ENCODE results near the gene SYCP2L.

- TF ChIP-seq, protein P1, sequence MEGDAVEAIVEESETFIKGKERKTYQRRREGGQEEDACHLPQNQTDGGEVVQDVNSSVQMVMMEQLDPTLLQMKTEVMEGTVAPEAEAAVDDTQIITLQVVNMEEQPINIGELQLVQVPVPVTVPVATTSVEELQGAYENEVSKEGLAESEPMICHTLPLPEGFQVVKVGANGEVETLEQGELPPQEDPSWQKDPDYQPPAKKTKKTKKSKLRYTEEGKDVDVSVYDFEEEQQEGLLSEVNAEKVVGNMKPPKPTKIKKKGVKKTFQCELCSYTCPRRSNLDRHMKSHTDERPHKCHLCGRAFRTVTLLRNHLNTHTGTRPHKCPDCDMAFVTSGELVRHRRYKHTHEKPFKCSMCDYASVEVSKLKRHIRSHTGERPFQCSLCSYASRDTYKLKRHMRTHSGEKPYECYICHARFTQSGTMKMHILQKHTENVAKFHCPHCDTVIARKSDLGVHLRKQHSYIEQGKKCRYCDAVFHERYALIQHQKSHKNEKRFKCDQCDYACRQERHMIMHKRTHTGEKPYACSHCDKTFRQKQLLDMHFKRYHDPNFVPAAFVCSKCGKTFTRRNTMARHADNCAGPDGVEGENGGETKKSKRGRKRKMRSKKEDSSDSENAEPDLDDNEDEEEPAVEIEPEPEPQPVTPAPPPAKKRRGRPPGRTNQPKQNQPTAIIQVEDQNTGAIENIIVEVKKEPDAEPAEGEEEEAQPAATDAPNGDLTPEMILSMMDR (conservative IDR thresholded peaks at IDR 0.05; ENCODE audit: low read depth in 2 of 2) = no peak
- TF ChIP-seq REST (IDR thresholded peaks at IDR 0.05; ENCODE audit: unreplicated experiment) (no peak), EZH2 (IDR thresholded peaks at IDR 0.05; ENCODE audit: low read depth, unreplicated experiment) (no peak), NANOG (IDR thresholded peaks at IDR 0.05; ENCODE audit: borderline replicate concordance) (no peak), STAT1 (IDR thresholded peaks at IDR 0.05; ENCODE audit: unreplicated experiment) (no peak), POLR2AphosphoS5 (IDR thresholded peaks at IDR 0.05; ENCODE audit: low read depth) (no peak), CREB1 (CRISPR knock-in tag; IDR thresholded peaks at IDR 0.05; ENCODE audit: low read depth) (no peak), EZH2phosphoT487 (IDR thresholded peaks at IDR 0.05; ENCODE audit: unreplicated experiment) (no peak), ZNF114 (CRISPR knock-in tag; IDR thresholded peaks at IDR 0.05) (no peak), JUNB (IDR thresholded peaks at IDR 0.05; ENCODE audit: unreplicated experiment) (no peak)
- TF ChIP-seq, protein P2, sequence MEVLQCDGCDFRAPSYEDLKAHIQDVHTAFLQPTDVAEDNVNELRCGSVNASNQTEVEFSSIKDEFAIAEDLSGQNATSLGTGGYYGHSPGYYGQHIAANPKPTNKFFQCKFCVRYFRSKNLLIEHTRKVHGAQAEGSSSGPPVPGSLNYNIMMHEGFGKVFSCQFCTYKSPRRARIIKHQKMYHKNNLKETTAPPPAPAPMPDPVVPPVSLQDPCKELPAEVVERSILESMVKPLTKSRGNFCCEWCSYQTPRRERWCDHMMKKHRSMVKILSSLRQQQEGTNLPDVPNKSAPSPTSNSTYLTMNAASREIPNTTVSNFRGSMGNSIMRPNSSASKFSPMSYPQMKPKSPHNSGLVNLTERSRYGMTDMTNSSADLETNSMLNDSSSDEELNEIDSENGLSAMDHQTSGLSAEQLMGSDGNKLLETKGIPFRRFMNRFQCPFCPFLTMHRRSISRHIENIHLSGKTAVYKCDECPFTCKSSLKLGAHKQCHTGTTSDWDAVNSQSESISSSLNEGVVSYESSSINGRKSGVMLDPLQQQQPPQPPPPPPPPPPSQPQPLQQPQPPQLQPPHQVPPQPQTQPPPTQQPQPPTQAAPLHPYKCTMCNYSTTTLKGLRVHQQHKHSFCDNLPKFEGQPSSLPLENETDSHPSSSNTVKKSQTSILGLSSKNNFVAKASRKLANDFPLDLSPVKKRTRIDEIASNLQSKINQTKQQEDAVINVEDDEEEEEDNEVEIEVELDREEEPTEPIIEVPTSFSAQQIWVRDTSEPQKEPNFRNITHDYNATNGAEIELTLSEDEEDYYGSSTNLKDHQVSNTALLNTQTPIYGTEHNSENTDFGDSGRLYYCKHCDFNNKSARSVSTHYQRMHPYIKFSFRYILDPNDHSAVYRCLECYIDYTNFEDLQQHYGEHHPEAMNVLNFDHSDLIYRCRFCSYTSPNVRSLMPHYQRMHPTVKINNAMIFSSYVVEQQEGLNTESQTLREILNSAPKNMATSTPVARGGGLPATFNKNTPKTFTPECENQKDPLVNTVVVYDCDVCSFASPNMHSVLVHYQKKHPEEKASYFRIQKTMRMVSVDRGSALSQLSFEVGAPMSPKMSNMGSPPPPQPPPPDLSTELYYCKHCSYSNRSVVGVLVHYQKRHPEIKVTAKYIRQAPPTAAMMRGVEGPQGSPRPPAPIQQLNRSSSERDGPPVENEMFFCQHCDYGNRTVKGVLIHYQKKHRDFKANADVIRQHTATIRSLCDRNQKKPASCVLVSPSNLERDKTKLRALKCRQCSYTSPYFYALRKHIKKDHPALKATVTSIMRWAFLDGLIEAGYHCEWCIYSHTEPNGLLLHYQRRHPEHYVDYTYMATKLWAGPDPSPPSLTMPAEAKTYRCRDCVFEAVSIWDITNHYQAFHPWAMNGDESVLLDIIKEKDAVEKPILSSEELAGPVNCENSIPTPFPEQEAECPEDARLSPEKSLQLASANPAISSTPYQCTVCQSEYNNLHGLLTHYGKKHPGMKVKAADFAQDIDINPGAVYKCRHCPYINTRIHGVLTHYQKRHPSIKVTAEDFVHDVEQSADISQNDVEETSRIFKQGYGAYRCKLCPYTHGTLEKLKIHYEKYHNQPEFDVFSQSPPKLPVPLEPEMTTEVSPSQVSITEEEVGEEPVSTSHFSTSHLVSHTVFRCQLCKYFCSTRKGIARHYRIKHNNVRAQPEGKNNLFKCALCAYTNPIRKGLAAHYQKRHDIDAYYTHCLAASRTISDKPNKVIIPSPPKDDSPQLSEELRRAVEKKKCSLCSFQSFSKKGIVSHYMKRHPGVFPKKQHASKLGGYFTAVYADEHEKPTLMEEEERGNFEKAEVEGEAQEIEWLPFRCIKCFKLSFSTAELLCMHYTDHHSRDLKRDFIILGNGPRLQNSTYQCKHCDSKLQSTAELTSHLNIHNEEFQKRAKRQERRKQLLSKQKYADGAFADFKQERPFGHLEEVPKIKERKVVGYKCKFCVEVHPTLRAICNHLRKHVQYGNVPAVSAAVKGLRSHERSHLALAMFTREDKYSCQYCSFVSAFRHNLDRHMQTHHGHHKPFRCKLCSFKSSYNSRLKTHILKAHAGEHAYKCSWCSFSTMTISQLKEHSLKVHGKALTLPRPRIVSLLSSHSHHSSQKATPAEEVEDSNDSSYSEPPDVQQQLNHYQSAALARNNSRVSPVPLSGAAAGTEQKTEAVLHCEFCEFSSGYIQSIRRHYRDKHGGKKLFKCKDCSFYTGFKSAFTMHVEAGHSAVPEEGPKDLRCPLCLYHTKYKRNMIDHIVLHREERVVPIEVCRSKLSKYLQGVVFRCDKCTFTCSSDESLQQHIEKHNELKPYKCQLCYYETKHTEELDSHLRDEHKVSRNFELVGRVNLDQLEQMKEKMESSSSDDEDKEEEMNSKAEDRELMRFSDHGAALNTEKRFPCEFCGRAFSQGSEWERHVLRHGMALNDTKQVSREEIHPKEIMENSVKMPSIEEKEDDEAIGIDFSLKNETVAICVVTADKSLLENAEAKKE (CRISPR knock-in tag; IDR thresholded peaks at IDR 0.05) = no peak
- TF ChIP-seq, protein P3, sequence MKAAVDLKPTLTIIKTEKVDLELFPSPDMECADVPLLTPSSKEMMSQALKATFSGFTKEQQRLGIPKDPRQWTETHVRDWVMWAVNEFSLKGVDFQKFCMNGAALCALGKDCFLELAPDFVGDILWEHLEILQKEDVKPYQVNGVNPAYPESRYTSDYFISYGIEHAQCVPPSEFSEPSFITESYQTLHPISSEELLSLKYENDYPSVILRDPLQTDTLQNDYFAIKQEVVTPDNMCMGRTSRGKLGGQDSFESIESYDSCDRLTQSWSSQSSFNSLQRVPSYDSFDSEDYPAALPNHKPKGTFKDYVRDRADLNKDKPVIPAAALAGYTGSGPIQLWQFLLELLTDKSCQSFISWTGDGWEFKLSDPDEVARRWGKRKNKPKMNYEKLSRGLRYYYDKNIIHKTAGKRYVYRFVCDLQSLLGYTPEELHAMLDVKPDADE (IDR thresholded peaks at IDR 0.05) = no peak
Measured at GRCh38 chr6:10945845-10946244, 59.0 kb downstream of the SYCP2L start.
